Stomach (tissue), 9 donors: ENCODE data around the gene TENT4B. TPM values are rescaled to one million over a fixed set of nuclear protein-coding genes. Genes with fewer than 3 reads are reported as not detected.
"Not testable (repeated sequence)": the region's sequence is repeated elsewhere in the genome, so short reads cannot be mapped to it uniquely, and the experiment has no call there.

Source experiments
- DNase-seq, 2 donors: peaks; one replicate each; pipeline versions ENCODE4 v3.0.0 to v3.0.0-alpha.2; 2013 to 2019
- H3K27ac ChIP-seq, 5 donors: fragments of 200-600 bp in 4 of 5; sonication (generic) in 4 of 5; one replicate each; pipeline ENCODE4 v1.5.1; 2013 to 2019; ENCODE audit warnings: mild to moderate bottlenecking in 1 of 5, moderate library complexity in 1 of 5
- H3K27me3 ChIP-seq, 3 donors: fragments of 200-600 bp; sonication (generic); one replicate each; pipeline ENCODE4 v1.5.1; 2017 to 2019; ENCODE audit warnings: mixed run types in 1 of 3
- H3K36me3 ChIP-seq, 4 donors: fragments of 200-600 bp; sonication (generic); 1 replicate in 3 of 4; 2 replicates in 1 of 4; pipeline ENCODE4 v1.5.1; 2016 to 2019
- H3K4me1 ChIP-seq, 4 donors: fragments of 200-600 bp; sonication (generic); one replicate each; pipeline ENCODE4 v1.5.1; 2016 to 2019
- H3K4me3 ChIP-seq, 4 donors: fragments of 200-600 bp; sonication (generic) in 3 of 4; one replicate each; pipeline ENCODE4 v1.5.1; 2016 to 2019; ENCODE audit warnings: mild to moderate bottlenecking in 1 of 4
- H3K9me3 ChIP-seq, 4 donors: fragments of 200-600 bp; sonication (generic); one replicate each; pipeline ENCODE4 v1.5.1; 2016 to 2019
- CTCF ChIP-seq, 7 experiments: fragments of 450-650 bp in 4 of 7; fragments of 200-600 bp in 3 of 7; sonication (generic) in 3 of 7; IDR thresholded peaks; one replicate each; pipeline ENCODE4 v1.5.1; 2016 to 2019; ENCODE audit warnings: antibody characterized with exemption in 7 of 7, control low read depth in 2 of 7, mild to moderate bottlenecking in 1 of 7
- EP300 ChIP-seq: sonication (generic); formaldehyde crosslinking; IDR thresholded peaks from one replicate; pipeline ENCODE4 v1.6.1; 2017; ENCODE audit warnings: antibody characterized with exemption
- POLR2A ChIP-seq, 4 donors: fragments of 450-650 bp; IDR thresholded peaks; one replicate each; pipeline ENCODE4 v1.6.1; 2016; ENCODE audit warnings: antibody characterized with exemption in 4 of 4, control low read depth in 2 of 4, mild to moderate bottlenecking in 1 of 4, moderate library complexity in 1 of 4
- POLR2AphosphoS5 ChIP-seq, 3 donors: sonication (generic); formaldehyde crosslinking; IDR thresholded peaks; one replicate each; pipeline ENCODE4 v1.6.1; 2016; ENCODE audit warnings: antibody characterized with exemption in 3 of 3
- WGBS, 5 donors: extraction: QIAGEN DNeasy Blood & Tissue Kit in 3 of 5; methylation state at CpG; one replicate each; pipeline versions ENCODE4 v1.1.5 to v1.1.7; 2013 to 2018; 5-methylcytosine and 5-hydroxymethylcytosine counted together
- intact Hi-C: fragments of 100-400 bp; cut with DNase I; formaldehyde crosslinking; loops from one replicate; pipeline ENCODE4 v1.15.1; 2023; ENCODE audit warnings: low total_unique reads
- polyA plus RNA-seq, 3 donors: library from polyadenylated mRNA; stranded (reverse); fragments of 200-250 nt; gene quantifications; one replicate each; pipeline ENCODE4 v1.2.3, GENCODE V29; 2013
- total RNA-seq, 5 donors: library from RNA; depleted of rRNA; stranded (reverse); fragments of >200 nt; gene quantifications; one replicate each; pipeline versions ENCODE4 v1.1.0 to v1.2.3, GENCODE V29; 2014 to 2016
- donor health status: healthy with polysubstance abuse.
- donor health status: Bipolar disorder and iron deficiency.
- donor health status: healthy.

Gene TENT4B
- total and polyA plus RNA-seq, 8 donors, result 2.4 to 24.1 (median 8.3) TPM

DNA sequence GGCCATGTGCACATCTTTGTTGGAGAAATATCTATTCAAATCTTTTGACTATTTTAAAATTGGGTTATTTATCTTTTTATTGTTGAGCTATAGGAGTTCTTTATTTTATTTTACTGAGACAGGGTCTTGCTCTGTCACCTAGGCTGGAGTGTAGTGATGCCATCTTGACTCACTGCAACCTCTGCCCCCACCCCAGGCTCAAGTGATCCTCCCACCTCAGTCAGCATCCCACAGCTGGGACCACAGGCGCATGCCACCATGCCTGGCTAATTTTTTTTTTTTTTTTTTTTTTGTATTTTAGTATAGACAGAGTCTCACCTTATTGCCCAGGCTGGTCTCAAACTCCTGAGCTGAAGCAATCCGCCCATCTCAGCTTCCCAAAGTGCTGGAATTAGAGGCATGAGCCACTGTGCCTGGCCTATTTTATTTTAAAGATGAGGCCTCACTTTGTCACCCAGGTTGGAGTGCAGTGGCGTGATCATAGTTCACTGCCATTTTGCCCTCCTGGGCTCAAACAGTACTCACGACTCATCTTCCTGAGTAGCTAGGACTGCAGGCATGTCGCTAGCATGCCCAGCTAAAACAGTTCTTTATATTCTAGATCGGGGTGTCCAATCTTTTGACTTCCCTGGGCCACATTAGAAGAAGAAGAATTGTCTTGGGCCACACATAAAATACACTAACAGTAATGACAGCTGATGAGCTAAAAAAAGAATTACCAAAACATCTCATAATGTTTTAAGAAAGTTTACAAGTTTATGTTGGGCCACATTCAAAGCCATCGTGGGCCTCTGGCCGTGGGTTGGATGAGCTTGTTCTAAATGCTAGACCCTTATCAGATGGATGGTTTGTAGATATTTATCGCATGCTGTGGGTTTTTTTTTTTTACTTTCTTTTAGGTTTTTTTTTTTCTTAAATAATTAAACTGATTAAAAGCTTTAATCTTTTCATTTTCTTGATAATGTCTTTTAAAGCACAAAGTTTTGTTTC, 13.7 kb downstream of the TENT4B start:
- Histone ChIP-seq H3K9me3 (no peaks in the 10 kb centered on the region), H3K27ac (peak overlapping the region in 1 of 5 donors; percentile 22), H3K4me1 (peaks cover 7 to 80% (median 49%) of the 10 kb centered on the region in 4 donors), H3K27me3 (no peaks in the 10 kb centered on the region), H3K4me3 (no peak overlapping the region), H3K36me3 (no peaks in the 10 kb centered on the region)
- TF ChIP-seq POLR2AphosphoS5 (IDR thresholded peaks at IDR 0.05) (no peak), POLR2A (IDR thresholded peaks at IDR 0.05) (no peak), EP300 (no peak), CTCF (IDR thresholded peaks at IDR 0.05) (no peak)
- intact Hi-C loops, result no loop called here
- WGBS, 5 donors, result 69 to 78% (median 75%) methylated on average over 9 of the region's 9 CpGs
- no peak for DNase-seq

DNA sequence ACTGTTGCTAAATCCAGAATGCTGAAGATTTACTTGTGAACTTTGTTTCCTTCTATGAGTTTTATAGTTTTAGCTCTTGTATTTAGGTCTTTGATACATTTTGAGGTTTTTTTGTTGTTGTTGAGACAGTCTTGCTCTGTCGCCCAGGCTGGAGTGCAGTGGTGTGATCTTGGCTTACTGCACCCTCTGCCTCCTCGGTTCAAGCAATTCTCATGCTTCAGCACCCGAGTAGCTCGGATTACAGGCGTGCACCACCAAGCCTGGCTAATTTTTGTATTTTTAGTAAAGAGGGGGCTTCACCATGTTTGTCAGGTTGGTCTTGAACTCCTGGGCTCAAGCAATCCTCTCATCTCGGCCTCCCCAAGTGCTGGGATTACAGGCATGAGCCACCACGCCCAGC, 14.4 kb downstream of the TENT4B start:
- WGBS, 5 donors, result 77 to 93% (median 89%) methylated on average over 7 of the region's 7 CpGs
- H3K27me3 ChIP-seq, result no peaks in the 10 kb centered on the region
- no peaks in the 10 kb centered on the region for H3K9me3 ChIP-seq
- H3K27ac ChIP-seq, result no peak overlapping the region
- DNase-seq, result no peak
- H3K4me3 ChIP-seq, result no peak overlapping the region
- H3K4me1 ChIP-seq, result peaks cover 7 to 81% (median 48%) of the 10 kb centered on the region in 4 donors
- H3K36me3 ChIP-seq, result no peaks in the 10 kb centered on the region
- intact Hi-C loops, result no loop called here
- TF ChIP-seq POLR2AphosphoS5 (IDR thresholded peaks at IDR 0.05) (no peak), EP300 (no peak), POLR2A (IDR thresholded peaks at IDR 0.05) (no peak), CTCF (IDR thresholded peaks at IDR 0.05) (no peak)

DNA sequence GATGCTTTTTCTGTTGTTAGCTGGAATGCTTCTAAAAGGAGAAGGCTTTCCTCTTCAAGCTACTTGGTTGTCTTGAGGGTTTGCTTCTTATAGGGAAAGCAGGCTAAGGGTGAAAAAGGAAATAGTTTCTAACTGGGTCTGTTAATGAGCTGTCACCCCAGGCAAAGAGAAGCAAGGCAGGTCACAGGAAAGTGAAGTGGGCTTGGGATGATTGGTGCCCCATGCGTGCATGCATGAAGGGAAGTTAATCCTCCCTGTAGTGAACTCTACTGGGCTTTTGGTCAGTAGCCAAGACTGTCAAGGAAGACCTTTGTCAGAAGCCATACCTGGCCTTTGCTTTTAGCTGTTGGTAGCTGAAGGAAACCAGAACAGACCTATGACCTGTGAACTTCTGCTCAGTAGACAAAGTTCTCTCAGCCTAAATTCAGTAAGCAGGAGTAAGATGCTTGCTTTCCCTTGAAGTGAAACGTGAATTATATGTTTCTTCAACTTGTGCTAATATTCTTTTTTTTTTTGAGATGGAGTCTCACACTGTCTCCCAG, 16.5 kb downstream of the TENT4B start:
- DNase-seq, result peak in 1 of 2 donors; percentile 22

GRCh38 chr16:50171773-50172172, 18.7 kb downstream of the TENT4B start:
- H3K36me3 ChIP-seq, H3K9me3 ChIP-seq, intact Hi-C loops, DNase-seq, H3K27me3 ChIP-seq, H3K4me3 ChIP-seq, H3K27ac ChIP-seq: not testable (repeated sequence)
- WGBS, 5 donors, result 84 to 96% (median 88%) methylated on average over 4 of the region's 4 CpGs
- peaks cover 7 to 76% (median 43%) of the 10 kb centered on the region in 4 donors for H3K4me1 ChIP-seq

More for the DNA sequence above, 16.5 kb downstream of the TENT4B start:
- Histone ChIP-seq H3K4me3 (no peak overlapping the region), H3K27me3 (no peaks in the 10 kb centered on the region), H3K9me3 (no peaks in the 10 kb centered on the region), H3K4me1 (peaks cover 7 to 91% (median 56%) of the 10 kb centered on the region in 4 donors), H3K27ac (no peak overlapping the region), H3K36me3 (no peaks in the 10 kb centered on the region)
- intact Hi-C loops, result no loop called here
- 46 to 69% (median 51%) methylated on average over 2 of the region's 2 CpGs for WGBS, 5 donors
- no peak for TF ChIP-seq POLR2A (IDR thresholded peaks at IDR 0.05)
- peak in 1 of 3 donors; percentile 46 for TF ChIP-seq POLR2AphosphoS5 (IDR thresholded peaks at IDR 0.05)

- H3K27me3 ChIP-seq, result no peaks in the 10 kb centered on the region
- WGBS, 5 donors, result 59 to 66% (median 63%) methylated on average over 4 of the region's 4 CpGs
- DNase-seq, result no peak
- H3K4me1 ChIP-seq, result peaks cover 7 to 70% (median 42%) of the 10 kb centered on the region in 4 donors
- H3K9me3 ChIP-seq, result no peaks in the 10 kb centered on the region
- peak overlapping the region in 1 of 5 donors; percentile 42 for H3K27ac ChIP-seq
- intact Hi-C loops, result no loop called here
- no peak for TF ChIP-seq POLR2A (IDR thresholded peaks at IDR 0.05)
- no peak for TF ChIP-seq CTCF (IDR thresholded peaks at IDR 0.05)
- TF ChIP-seq POLR2AphosphoS5 (IDR thresholded peaks at IDR 0.05), result no peak
- TF ChIP-seq EP300, result no peak
- H3K36me3 ChIP-seq, result no peaks in the 10 kb centered on the region
- no peak overlapping the region for H3K4me3 ChIP-seq
These were observed 19.3 kb downstream of the TENT4B start for GRCh38 chr16:50172195-50172922.
